Upper lobe of right lung (tissue), 1 donor: ENCODE data around the gene HOXA1. TPM values are rescaled to one million over a fixed set of nuclear protein-coding genes. Genes with fewer than 3 reads are reported as not detected.

Experiments used
- ATAC-seq: fragments of 200-7000 bp; cut with Tn5 transposase; one replicate; pipeline ENCODE4 v1.9.1; 2020; ENCODE audit warnings: mild to moderate bottlenecking, moderate library complexity
- DNase-seq: peaks from one replicate; pipeline ENCODE4 v3.0.0-alpha.2; 2020
- H3K27ac ChIP-seq: fragments of 200-600 bp; one replicate; pipeline ENCODE4 v1.8.0; 2022
- H3K27me3 ChIP-seq: fragments of 200-600 bp; one replicate; pipeline ENCODE4 v1.8.0; 2022; ENCODE audit warnings: mild to moderate bottlenecking
- H3K36me3 ChIP-seq: fragments of 200-600 bp; one replicate; pipeline ENCODE4 v1.8.0; 2022
- H3K4me1 ChIP-seq: fragments of 200-600 bp; one replicate; pipeline ENCODE4 v1.8.0; 2022
- H3K4me3 ChIP-seq: fragments of 200-600 bp; one replicate; pipeline ENCODE4 v1.8.0; 2022; ENCODE audit warnings: mild to moderate bottlenecking
- H3K9me3 ChIP-seq: fragments of 200-600 bp; one replicate; pipeline ENCODE4 v1.8.0; 2022
- intact Hi-C: fragments of 100-400 bp; cut with DNase I; formaldehyde crosslinking; loops from one replicate; pipeline ENCODE4 v1.11.0; 2022
- total RNA-seq: library from RNA; stranded (reverse); fragmentation: NEBNext Ultra II Directional; extraction: Animal tissue kit (Norgen Biotek cat#: 25700); gene quantifications from one replicate; pipeline ENCODE4 v1.2.1, GENCODE V29; 2021
- TF ChIP-seq, protein P1 (sequence below): fragments of 200-600 bp; IDR thresholded peaks from one replicate; pipeline ENCODE4 v1.8.0; 2022; ENCODE audit warnings: antibody characterized with exemption
- donor health status: DM: no; HTN: yes; CAD: no; lungs with severe emphysema.

Gene HOXA1
- total RNA-seq, 1 donor from 2014 or later: 0.75 TPM

DNA sequence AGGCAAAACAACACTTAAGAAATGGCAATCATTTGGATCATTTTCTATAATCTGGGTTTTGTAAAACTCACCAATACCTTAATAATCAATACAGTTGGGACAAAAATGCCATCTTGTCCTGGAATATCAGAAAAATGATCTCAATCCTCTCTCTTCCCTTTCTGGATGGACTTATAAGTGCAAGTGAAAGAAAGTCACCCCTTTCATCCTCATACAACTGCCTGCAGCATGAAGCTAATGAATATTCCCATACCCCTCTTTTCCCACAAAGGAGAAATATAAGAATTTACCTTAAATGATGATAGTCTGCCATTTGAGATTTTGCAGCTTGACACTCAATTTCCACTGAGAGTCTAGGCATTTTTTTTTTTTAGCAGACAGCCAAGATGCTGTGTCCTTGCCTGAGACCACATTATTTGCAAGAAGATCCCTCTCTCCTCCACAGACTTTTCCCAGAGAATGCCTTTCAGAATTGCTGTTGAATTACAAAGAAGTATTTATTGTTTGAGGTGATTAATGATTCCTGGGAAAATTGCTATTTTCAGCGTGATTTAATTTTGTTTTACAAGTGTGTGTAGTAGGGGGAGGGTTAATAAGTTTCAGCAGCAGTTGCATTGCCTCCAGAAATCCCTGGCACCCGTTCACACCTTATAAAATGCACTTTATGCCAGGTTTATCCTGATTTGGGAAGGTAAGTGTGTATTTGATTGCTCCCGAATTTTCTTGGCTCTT, 31.0 kb upstream of the HOXA1 start:
- Histone ChIP-seq H3K36me3 (no peaks in the 10 kb centered on the region), H3K4me1 (peaks cover 28% of the 10 kb centered on the region), H3K4me3 (no peak overlapping the region), H3K27ac (peak overlapping the region; percentile 89), H3K27me3 (peaks cover 5% of the 10 kb centered on the region), H3K9me3 (no peaks in the 10 kb centered on the region)
- DNase-seq: no peak
- intact Hi-C loops: no loop called here
- TF ChIP-seq, protein P1, sequence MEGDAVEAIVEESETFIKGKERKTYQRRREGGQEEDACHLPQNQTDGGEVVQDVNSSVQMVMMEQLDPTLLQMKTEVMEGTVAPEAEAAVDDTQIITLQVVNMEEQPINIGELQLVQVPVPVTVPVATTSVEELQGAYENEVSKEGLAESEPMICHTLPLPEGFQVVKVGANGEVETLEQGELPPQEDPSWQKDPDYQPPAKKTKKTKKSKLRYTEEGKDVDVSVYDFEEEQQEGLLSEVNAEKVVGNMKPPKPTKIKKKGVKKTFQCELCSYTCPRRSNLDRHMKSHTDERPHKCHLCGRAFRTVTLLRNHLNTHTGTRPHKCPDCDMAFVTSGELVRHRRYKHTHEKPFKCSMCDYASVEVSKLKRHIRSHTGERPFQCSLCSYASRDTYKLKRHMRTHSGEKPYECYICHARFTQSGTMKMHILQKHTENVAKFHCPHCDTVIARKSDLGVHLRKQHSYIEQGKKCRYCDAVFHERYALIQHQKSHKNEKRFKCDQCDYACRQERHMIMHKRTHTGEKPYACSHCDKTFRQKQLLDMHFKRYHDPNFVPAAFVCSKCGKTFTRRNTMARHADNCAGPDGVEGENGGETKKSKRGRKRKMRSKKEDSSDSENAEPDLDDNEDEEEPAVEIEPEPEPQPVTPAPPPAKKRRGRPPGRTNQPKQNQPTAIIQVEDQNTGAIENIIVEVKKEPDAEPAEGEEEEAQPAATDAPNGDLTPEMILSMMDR: no peak
- no peak for ATAC-seq

- TF ChIP-seq, protein P1: no peak
- ATAC-seq: no peak
- H3K27ac ChIP-seq: peak overlapping the region; percentile 89
- no peaks in the 10 kb centered on the region for H3K36me3 ChIP-seq
- H3K27me3 ChIP-seq: peaks cover 5% of the 10 kb centered on the region
- peaks cover 22% of the 10 kb centered on the region for H3K4me1 ChIP-seq
- DNase-seq: no peak
- intact Hi-C loops: no loop called here
- no peaks in the 10 kb centered on the region for H3K9me3 ChIP-seq
- H3K4me3 ChIP-seq: no peak overlapping the region
Observed at GRCh38 chr7:27125986-27126394, 30.2 kb upstream of the HOXA1 start.

- Histone ChIP-seq H3K4me3 (peak overlapping the region; percentile 45), H3K27me3 (peaks cover 5% of the 10 kb centered on the region), H3K27ac (peak overlapping the region; percentile 89), H3K9me3 (no peaks in the 10 kb centered on the region), H3K36me3 (no peaks in the 10 kb centered on the region), H3K4me1 (peaks cover 23% of the 10 kb centered on the region)
- TF ChIP-seq, protein P1: no peak
- intact Hi-C loops: loop anchor here (5.0 kb wide), 1 partner anchor 268 kb away; no protein-coding TSS in a partner anchor
- DNase-seq (no peak), ATAC-seq (no peak)
Observed at GRCh38 chr7:27124902-27125689, 29.3 kb upstream of the HOXA1 start.

GRCh38 chr7:27124096-27124901, 28.5 kb upstream of the HOXA1 start:
- H3K4me3 ChIP-seq: peak overlapping the region; percentile 45
- intact Hi-C loops: loop anchor here (5.0 kb wide), 1 partner anchor 267 kb away; no protein-coding TSS in a partner anchor
- H3K27ac ChIP-seq: peak overlapping the region; percentile 89
- no peak for DNase-seq
- peaks cover 5% of the 10 kb centered on the region for H3K27me3 ChIP-seq
- ATAC-seq: peak; percentile 6
- peaks cover 28% of the 10 kb centered on the region for H3K4me1 ChIP-seq
- no peaks in the 10 kb centered on the region for H3K9me3 ChIP-seq
- TF ChIP-seq, protein P1: no peak
- no peaks in the 10 kb centered on the region for H3K36me3 ChIP-seq

DNA sequence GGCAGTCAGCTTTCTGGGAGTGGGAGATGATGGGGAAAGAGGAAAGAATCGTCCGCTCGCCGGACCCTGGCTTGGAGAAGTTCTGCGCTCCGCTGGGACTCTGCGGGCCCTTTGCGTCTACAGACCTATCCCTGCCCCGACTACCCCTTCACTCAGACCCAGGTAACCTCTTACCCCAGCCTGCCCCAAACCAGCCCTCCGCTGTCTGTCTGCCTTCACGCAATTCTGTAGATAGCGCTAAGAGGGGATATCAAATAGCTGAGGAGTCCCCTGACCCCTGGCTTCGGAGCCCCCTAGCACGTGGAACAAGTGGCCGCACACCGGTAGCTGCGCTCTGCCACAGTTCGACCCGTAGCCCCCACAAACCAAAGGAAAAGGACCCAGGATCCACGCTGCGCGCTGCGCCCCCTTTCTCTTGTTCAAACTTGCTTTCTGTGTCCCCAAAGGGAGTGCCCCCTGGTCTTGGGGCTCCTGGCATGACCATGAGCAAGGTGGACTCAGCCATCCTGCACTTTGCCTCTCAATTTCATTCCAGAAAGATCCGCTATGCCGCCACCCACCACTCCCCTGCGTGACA, 27.8 kb upstream of the HOXA1 start:
- Histone ChIP-seq H3K36me3 (no peaks in the 10 kb centered on the region), H3K27me3 (peaks cover 5% of the 10 kb centered on the region), H3K4me3 (peak overlapping the region; percentile 45), H3K27ac (peak overlapping the region; percentile 89), H3K9me3 (no peaks in the 10 kb centered on the region), H3K4me1 (peaks cover 29% of the 10 kb centered on the region)
- TF ChIP-seq, protein P1: no peak
- no peak for DNase-seq
- no peak for ATAC-seq
- intact Hi-C loops: loop anchor here (5.0 kb wide), 1 partner anchor 266 kb away; no protein-coding TSS in a partner anchor
